RWPE2 (cell line): ENCODE measurements around the gene FMO5.
"Not testable (repeated sequence)": the region's sequence is repeated elsewhere in the genome, so short reads cannot be mapped to it uniquely, and the experiment has no call there.

ENCODE experiments used
- ATAC-seq: fragments of 200-7000 bp; cut with Tn5 transposase; 3 replicates; pipeline ENCODE4 v1.9.1; 2021; ENCODE audit warnings: low read depth
- DNase-seq: peaks from one replicate; pipeline ENCODE4 v3.0.0-alpha.2; 2020; ENCODE audit warnings: low spot score
- H3K27ac ChIP-seq: fragments of 450-650 bp; 2 replicates; pipeline ENCODE4 v1.5.1; 2017; ENCODE audit warnings: mild to moderate bottlenecking; ENCODE audit not compliant: poor library complexity, severe bottlenecking
- H3K27me3 ChIP-seq: fragments of 250-450 bp; sonication (Bioruptor Pico); 2 replicates; pipeline ENCODE4 v1.5.1; 2021; ENCODE audit warnings: mild to moderate bottlenecking, moderate library complexity; ENCODE audit not compliant: insufficient read depth, poor library complexity, severe bottlenecking
- H3K36me3 ChIP-seq: fragments of 250-450 bp; sonication (Bioruptor Pico); 2 replicates; pipeline ENCODE4 v1.5.1; 2020; ENCODE audit warnings: low read depth, mild to moderate bottlenecking, moderate library complexity
- H3K4me1 ChIP-seq: fragments of 250-450 bp; sonication (Bioruptor Pico); 2 replicates; pipeline ENCODE4 v1.5.1; 2021; ENCODE audit warnings: mild to moderate bottlenecking, moderate library complexity; ENCODE audit not compliant: insufficient read depth, poor library complexity, severe bottlenecking
- H3K4me3 ChIP-seq: fragments of 250-450 bp; sonication (Bioruptor Pico); 2 replicates; pipeline ENCODE4 v1.5.1; 2021; ENCODE audit warnings: mild to moderate bottlenecking, moderate library complexity; ENCODE audit not compliant: severe bottlenecking
- H3K9me3 ChIP-seq: fragments of 250-450 bp; sonication (Bioruptor Pico); 2 replicates; pipeline ENCODE4 v1.5.1; 2021; ENCODE audit warnings: mild to moderate bottlenecking, moderate library complexity; ENCODE audit not compliant: severe bottlenecking
- CTCF ChIP-seq: fragments of 450-650 bp; IDR thresholded peaks from one replicate; pipeline ENCODE4 v1.5.1; 2017; ENCODE audit warnings: mild to moderate bottlenecking, moderate library complexity; ENCODE audit not compliant: poor library complexity, severe bottlenecking

The FMO5 gene

GRCh38 chr1:147243841-147244240 lies 18.7 kb upstream of the FMO5 start:
- Histone ChIP-seq H3K4me3 (peak overlapping the region; percentile 94), H3K27ac (peak overlapping the region; percentile 64), H3K4me1 (peaks cover 16% of the 10 kb centered on the region), H3K27me3 (no peaks in the 10 kb centered on the region), H3K9me3 (no peaks in the 10 kb centered on the region), H3K36me3 (no peaks in the 10 kb centered on the region)
- ATAC-seq (no peak), DNase-seq (no peak)
- no peak for TF ChIP-seq CTCF

GRCh38 chr1:147243228-147243685 lies 18.1 kb upstream of the FMO5 start:
- no peaks in the 10 kb centered on the region for H3K36me3 ChIP-seq
- H3K4me3 ChIP-seq, result peak overlapping the region; percentile 94
- peak; percentile 20 for ATAC-seq
- H3K27me3 ChIP-seq, result no peaks in the 10 kb centered on the region
- DNase-seq, result no peak
- TF ChIP-seq CTCF, result no peak
- peaks cover 16% of the 10 kb centered on the region for H3K4me1 ChIP-seq
- H3K27ac ChIP-seq, result peak overlapping the region; percentile 64
- H3K9me3 ChIP-seq, result no peaks in the 10 kb centered on the region

- Histone ChIP-seq H3K4me3 (peak within 1 kb of the TSS; percentile 94), H3K4me1 (peaks cover 20% of the 10 kb centered on the region), H3K27me3 (no peaks in the 10 kb centered on the region), H3K27ac (peak within 1 kb of the TSS; percentile 64), H3K9me3 (no peaks in the 10 kb centered on the region), H3K36me3 (no peaks in the 10 kb centered on the region)
- peak; percentile 93 for TF ChIP-seq CTCF
- ATAC-seq, result peak; percentile 87
- peak; percentile 89 for DNase-seq
These were observed 17.5 kb upstream of the FMO5 start, which contains the start of gene CHD1L for GRCh38 chr1:147242449-147243227. Gene CHD1L (plus strand): TSS chr1:147242684. CDS start chr1:147242704, 20 bp downstream.

- Histone ChIP-seq H3K27me3 (no peaks in the 10 kb centered on the region), H3K27ac (no peak overlapping the region), H3K4me3 (peak overlapping the region; percentile 94), H3K36me3 (no peaks in the 10 kb centered on the region), H3K4me1 (peaks cover 20% of the 10 kb centered on the region), H3K9me3 (no peaks in the 10 kb centered on the region)
- TF ChIP-seq CTCF, result no peak
- DNase-seq (no peak), ATAC-seq (no peak)
These were observed 16.9 kb upstream of the FMO5 start for GRCh38 chr1:147241934-147242448.

GRCh38 chr1:147240131-147240721 lies 15.1 kb upstream of the FMO5 start:
- not testable (repeated sequence) for H3K36me3 ChIP-seq, H3K27ac ChIP-seq, ATAC-seq, H3K9me3 ChIP-seq, DNase-seq, H3K4me3 ChIP-seq, H3K27me3 ChIP-seq
- H3K4me1 ChIP-seq, result peaks cover 19% of the 10 kb centered on the region
